K562 (cell line): ENCODE data around the gene METTL23. TPM values are rescaled to one million over a fixed set of nuclear protein-coding genes. Genes with fewer than 3 reads are reported as not detected.

Experiments
- BCL6 ChIP-seq: fragments of 250-450 bp; sonication (Bioruptor Pico); IDR thresholded peaks from 2 replicates; pipeline ENCODE4 v1.4.0; 2020
- CBX8 ChIP-seq: fragments of 200-600 bp; sonication (generic); IDR thresholded peaks from 2 replicates; pipeline ENCODE4 v1.6.1; 2012; ENCODE audit warnings: borderline replicate concordance, mixed run types, low read depth, mild to moderate bottlenecking, moderate library complexity, mixed read lengths, low read length, control low read depth, inconsistent platforms; ENCODE audit not compliant: poor library complexity, severe bottlenecking; ENCODE audit errors: extremely low read depth
- KAT8 ChIP-seq: fragments of 450-650 bp; IDR thresholded peaks from 2 replicates; pipeline ENCODE4 v1.6.1; 2016; ENCODE audit warnings: low read depth, mild to moderate bottlenecking
- LEF1 ChIP-seq: fragments of 450-650 bp; IDR thresholded peaks from 2 replicates; pipeline ENCODE4 v1.6.1; 2016; ENCODE audit warnings: mild to moderate bottlenecking
- MAZ ChIP-seq, 2 experiments: fragments of 450-650 bp in 1 of 2; sonication (generic) in 1 of 2; formaldehyde crosslinking; IDR thresholded peaks in 1 of 2; conservative IDR thresholded peaks in 1 of 2; 2 replicates each; pipeline versions ENCODE4 v1.4.0 to v1.5.0; 2020; ENCODE audit warnings: mild to moderate bottlenecking in 1 of 2, missing genetic modification reagents in 1 of 2
- MECOM ChIP-seq: fragments of 250-450 bp; sonication (Bioruptor Pico); IDR thresholded peaks from 2 replicates; pipeline ENCODE4 v1.8.0; 2022; ENCODE audit warnings: inconsistent platforms
- RBM17 ChIP-seq: fragments of 200-400 bp; formaldehyde crosslinking; IDR thresholded peaks from 2 replicates; pipeline ENCODE4 v1.6.1; 2017; ENCODE audit warnings: low read depth, mild to moderate bottlenecking, low read length, borderline replicate concordance
- RBM25 ChIP-seq: fragments of 200-400 bp; formaldehyde crosslinking; IDR thresholded peaks from 2 replicates; pipeline ENCODE4 v1.6.1; 2018; ENCODE audit warnings: low read length, low read depth, moderate library complexity; ENCODE audit not compliant: severe bottlenecking
- SIN3B ChIP-seq: fragments of 450-650 bp; IDR thresholded peaks from 2 replicates; pipeline ENCODE4 v1.6.1; 2017; ENCODE audit warnings: low read depth, mild to moderate bottlenecking, moderate library complexity
- SP2 ChIP-seq: IDR thresholded peaks from 2 replicates; pipeline ENCODE4 v1.6.1; 2011; ENCODE audit warnings: mild to moderate bottlenecking, low read depth, low read length, moderate library complexity; ENCODE audit not compliant: poor library complexity, severe bottlenecking; ENCODE audit errors: extremely low read depth
- SRSF3 ChIP-seq: fragments of 200-400 bp; formaldehyde crosslinking; IDR thresholded peaks from 2 replicates; pipeline ENCODE4 v1.6.1; 2016; ENCODE audit warnings: mild to moderate bottlenecking, low read length, moderate library complexity; ENCODE audit not compliant: insufficient read depth
- SRSF7 ChIP-seq: fragments of 200-400 bp; formaldehyde crosslinking; optimal IDR thresholded peaks from 2 replicates; pipeline ENCODE3; 2017; ENCODE audit warnings: mild to moderate bottlenecking, low read depth, low read length
- TAF9B ChIP-seq: fragments of 450-650 bp; IDR thresholded peaks from 2 replicates; pipeline ENCODE4 v1.6.1; 2018; ENCODE audit warnings: mild to moderate bottlenecking; ENCODE audit not compliant: partially characterized antibody
- U2AF1 ChIP-seq: fragments of 200-400 bp; formaldehyde crosslinking; optimal IDR thresholded peaks from 2 replicates; pipeline ENCODE3; 2017; ENCODE audit warnings: mild to moderate bottlenecking, low read depth, low read length, moderate library complexity
- ZBTB1 ChIP-seq: sonication (generic); formaldehyde crosslinking; IDR thresholded peaks from 2 replicates; pipeline ENCODE4 v1.8.1; 2023; ENCODE audit warnings: missing genetic modification reagents, low read depth, mild to moderate bottlenecking, borderline replicate concordance
- ZNF174 ChIP-seq: fragments of 250-450 bp; sonication (Bioruptor Pico); IDR thresholded peaks from 2 replicates; pipeline ENCODE4 v1.4.0; 2020; ENCODE audit warnings: mild to moderate bottlenecking
- ZNF778 ChIP-seq: fragments of 450-650 bp; formaldehyde crosslinking; IDR thresholded peaks from 2 replicates; pipeline ENCODE4 v1.4.0; 2020; ENCODE audit warnings: mild to moderate bottlenecking, moderate library complexity
- polyA plus RNA-seq, 8 experiments: library from polyadenylated mRNA; depleted of rRNA in 4 of 8; stranded (reverse) in 5 of 8; unstranded in 3 of 8; fragments of >200 nt; fragmentation: Nextera tagmentation in 2 of 8; fragmentation: Illumina TruSeq in 1 of 8; extraction: Ambion mirVana in 2 of 8; extraction: Trizol in 1 of 8; gene quantifications; 2 replicates each; pipeline versions ENCODE4 v1.2.1 to v1.2.3, GENCODE V29; 2011 to 2014; ENCODE audit warnings: inconsistent platforms in 1 of 8, missing spikeins in 1 of 8
- total RNA-seq, 7 experiments: library from RNA; depleted of rRNA in 6 of 7; stranded (reverse); fragments of >200 nt in 6 of 7; fragmentation: Illumina TruSeq in 2 of 7; extraction: Trizol in 2 of 7; gene quantifications; 2 replicates each; pipeline versions ENCODE4 v1.2.1 to v1.2.3, GENCODE V29; 2011 to 2021; ENCODE audit warnings: low replicate concordance in 1 of 7
- TF ChIP-seq, protein P1 (sequence below), 3 experiments: fragments of 200-800 bp in 1 of 3; fragments of 250-450 bp in 1 of 3; fragments of 450-650 bp in 1 of 3; sonication (Bioruptor Pico) in 1 of 3; sonication (Bioruptor generic) in 1 of 3; formaldehyde crosslinking in 1 of 3; IDR thresholded peaks; 2 replicates each; pipeline versions ENCODE4 v1.6.1 to v1.8.0; 2016 to 2022; ENCODE audit warnings: mild to moderate bottlenecking in 2 of 3, missing genetic modification characterization in 2 of 3, missing compliant biosample characterization in 1 of 3, moderate library complexity in 1 of 3
- TF ChIP-seq, protein P2 (sequence below): IDR thresholded peaks from 2 replicates; pipeline ENCODE4 v1.6.1; 2014; ENCODE audit warnings: antibody characterized with exemption
- TF ChIP-seq, protein P3 (sequence below): fragments of 450-650 bp; formaldehyde crosslinking; IDR thresholded peaks from 2 replicates; pipeline ENCODE4 v1.4.0; 2020; ENCODE audit warnings: mild to moderate bottlenecking, moderate library complexity

METTL23 gene
- total and polyA plus RNA-seq, 9 of the 15 experiments (the other 6 are each of a cell fraction or from before 2014, with no cell fraction given) = 29.4 to 67.3 (median 41.6) TPM

DNA sequence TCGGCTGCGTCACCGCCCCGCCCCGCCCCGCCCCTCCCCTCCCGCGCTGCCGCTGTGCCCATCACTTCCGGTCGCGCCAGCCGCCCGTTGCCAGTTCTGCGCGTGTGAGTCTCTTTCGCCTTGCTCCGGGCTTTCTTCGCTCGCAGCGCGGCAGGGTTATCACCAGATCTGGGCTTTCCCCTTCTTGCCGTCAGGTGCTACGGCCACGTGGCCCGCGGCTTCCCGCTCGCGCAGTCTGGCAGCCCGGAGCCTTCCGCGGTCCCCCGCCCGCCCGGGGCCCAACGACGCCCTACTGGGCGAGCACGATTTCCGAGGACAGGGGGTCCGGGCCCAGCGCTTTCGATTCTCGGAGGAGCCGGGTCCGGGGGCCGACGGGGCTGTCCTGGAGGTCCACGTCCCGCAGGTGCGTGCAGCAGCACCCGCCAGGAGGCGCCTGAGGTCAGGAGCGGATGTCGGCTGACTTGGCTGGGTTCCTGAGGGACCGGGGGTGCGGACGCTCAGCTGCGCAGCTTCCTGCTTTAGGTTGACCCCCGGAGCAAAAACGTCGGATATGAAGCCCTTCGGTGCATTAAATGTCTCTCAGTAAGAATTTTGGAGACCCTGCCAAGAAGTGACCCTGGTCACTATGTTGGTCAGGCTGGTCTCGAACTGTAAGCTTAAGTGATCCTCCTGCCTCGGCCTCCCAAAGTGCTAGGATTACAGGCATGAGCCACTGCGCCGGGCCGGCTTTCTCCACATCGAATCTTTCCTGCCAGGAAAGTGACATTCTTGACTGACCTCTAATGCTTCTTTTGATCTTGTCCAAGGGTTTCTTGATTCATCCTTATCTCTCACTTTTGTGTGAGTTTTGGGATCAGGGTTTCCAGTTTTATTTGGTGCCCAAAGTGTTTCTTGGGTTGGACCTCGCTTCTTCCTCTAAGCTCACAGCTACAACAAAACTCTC lies at the start of gene METTL23 (continued):
- TF ChIP-seq, protein P1, sequence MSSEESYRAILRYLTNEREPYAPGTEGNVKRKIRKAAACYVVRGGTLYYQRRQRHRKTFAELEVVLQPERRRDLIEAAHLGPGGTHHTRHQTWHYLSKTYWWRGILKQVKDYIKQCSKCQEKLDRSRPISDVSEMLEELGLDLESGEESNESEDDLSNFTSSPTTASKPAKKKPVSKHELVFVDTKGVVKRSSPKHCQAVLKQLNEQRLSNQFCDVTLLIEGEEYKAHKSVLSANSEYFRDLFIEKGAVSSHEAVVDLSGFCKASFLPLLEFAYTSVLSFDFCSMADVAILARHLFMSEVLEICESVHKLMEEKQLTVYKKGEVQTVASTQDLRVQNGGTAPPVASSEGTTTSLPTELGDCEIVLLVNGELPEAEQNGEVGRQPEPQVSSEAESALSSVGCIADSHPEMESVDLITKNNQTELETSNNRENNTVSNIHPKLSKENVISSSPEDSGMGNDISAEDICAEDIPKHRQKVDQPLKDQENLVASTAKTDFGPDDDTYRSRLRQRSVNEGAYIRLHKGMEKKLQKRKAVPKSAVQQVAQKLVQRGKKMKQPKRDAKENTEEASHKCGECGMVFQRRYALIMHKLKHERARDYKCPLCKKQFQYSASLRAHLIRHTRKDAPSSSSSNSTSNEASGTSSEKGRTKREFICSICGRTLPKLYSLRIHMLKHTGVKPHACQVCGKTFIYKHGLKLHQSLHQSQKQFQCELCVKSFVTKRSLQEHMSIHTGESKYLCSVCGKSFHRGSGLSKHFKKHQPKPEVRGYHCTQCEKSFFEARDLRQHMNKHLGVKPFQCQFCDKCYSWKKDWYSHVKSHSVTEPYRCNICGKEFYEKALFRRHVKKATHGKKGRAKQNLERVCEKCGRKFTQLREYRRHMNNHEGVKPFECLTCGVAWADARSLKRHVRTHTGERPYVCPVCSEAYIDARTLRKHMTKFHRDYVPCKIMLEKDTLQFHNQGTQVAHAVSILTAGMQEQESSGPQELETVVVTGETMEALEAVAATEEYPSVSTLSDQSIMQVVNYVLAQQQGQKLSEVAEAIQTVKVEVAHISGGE (CRISPR knock-in tag; IDR thresholded peaks at IDR 0.05) = peak in 1 of 3 experiments; percentile 84; a peak in 2 of 6 replicates
- TF ChIP-seq RBM25 = peak; percentile 21
- TF ChIP-seq, protein P2, sequence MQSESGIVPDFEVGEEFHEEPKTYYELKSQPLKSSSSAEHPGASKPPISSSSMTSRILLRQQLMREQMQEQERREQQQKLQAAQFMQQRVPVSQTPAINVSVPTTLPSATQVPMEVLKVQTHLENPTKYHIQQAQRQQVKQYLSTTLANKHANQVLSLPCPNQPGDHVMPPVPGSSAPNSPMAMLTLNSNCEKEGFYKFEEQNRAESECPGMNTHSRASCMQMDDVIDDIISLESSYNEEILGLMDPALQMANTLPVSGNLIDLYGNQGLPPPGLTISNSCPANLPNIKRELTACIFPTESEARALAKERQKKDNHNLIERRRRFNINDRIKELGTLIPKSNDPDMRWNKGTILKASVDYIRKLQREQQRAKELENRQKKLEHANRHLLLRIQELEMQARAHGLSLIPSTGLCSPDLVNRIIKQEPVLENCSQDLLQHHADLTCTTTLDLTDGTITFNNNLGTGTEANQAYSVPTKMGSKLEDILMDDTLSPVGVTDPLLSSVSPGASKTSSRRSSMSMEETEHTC = peak; percentile 77; the same call in 1 of the 2 replicates
- TF ChIP-seq CBX8 = no peak
- 0 out of 2 replicates have a peak, but pooled peaks have one; percentile 86 for TF ChIP-seq SRSF3
- TF ChIP-seq, protein P3, sequence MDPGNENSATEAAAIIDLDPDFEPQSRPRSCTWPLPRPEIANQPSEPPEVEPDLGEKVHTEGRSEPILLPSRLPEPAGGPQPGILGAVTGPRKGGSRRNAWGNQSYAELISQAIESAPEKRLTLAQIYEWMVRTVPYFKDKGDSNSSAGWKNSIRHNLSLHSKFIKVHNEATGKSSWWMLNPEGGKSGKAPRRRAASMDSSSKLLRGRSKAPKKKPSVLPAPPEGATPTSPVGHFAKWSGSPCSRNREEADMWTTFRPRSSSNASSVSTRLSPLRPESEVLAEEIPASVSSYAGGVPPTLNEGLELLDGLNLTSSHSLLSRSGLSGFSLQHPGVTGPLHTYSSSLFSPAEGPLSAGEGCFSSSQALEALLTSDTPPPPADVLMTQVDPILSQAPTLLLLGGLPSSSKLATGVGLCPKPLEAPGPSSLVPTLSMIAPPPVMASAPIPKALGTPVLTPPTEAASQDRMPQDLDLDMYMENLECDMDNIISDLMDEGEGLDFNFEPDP (CRISPR knock-in tag) = no peak
- no peak for TF ChIP-seq MECOM (CRISPR knock-in tag)
- TF ChIP-seq KAT8 = no peak
- peak; percentile 28; the same call in 1 of the 2 replicates for TF ChIP-seq SIN3B
- TF ChIP-seq SRSF7 = no peak
- no peak for TF ChIP-seq ZNF174 (CRISPR knock-in tag)
- TF ChIP-seq U2AF1 = peak; percentile 95
- TF ChIP-seq LEF1 = peak; percentile 56; the same call in 1 of the 2 replicates
- 0 out of 2 replicates have a peak, but pooled peaks have one; percentile 28 for TF ChIP-seq ZBTB1
- TF ChIP-seq ZNF778 (CRISPR knock-in tag) = no peak
- TF ChIP-seq MAZ (CRISPR knock-in tag; conservative IDR thresholded peaks at IDR 0.05 in 1 of 2, IDR thresholded peaks at IDR 0.05 in 1 of 2) = peak; percentile 52 to 63; a peak in 2 of 4 replicates
- TF ChIP-seq SP2 = no peak
- no peak for TF ChIP-seq RBM17
- TF ChIP-seq TAF9B = peak; percentile 21
- no peak for TF ChIP-seq BCL6 (CRISPR knock-in tag)
